ENCODE data around the gene BRI3. TPM values are rescaled to one million over a fixed set of nuclear protein-coding genes. Genes with fewer than 3 reads are reported as not detected.

BRI3 gene
- total RNA-seq, 2 experiments from 2014 or later: 68.0 to 76.5 TPM

DNA sequence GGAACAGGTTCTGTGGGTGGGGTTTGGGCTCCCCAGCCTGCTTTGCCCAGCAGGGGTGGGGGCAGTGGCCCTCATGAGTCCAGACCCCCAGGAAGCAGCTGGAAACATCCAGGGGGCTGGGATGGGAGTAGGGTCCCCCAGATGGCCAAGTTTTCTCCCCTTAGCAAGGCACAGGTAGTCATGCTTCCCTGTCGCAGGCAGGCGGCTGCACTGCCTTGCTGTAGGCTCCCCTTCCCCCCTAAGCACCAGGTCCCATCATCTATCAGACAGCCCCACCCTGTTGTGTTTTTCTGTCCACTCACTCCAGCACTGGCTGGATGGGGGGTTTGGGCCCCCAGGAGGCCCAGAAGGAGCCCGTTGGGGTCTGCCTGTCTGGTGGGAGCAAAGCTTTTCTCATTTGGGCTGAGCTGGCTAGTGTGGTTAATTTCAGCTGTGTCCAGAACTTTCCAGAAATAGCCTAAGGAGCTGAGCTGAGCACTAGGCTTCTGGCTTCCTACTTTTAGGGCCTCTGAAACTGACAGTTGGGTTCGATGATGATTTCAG, 7.9 kb downstream of the BRI3 start:
- ChIA-PET POLR2A (interaction anchor here (0.6 kb wide), 1 partner anchor 18 kb away, joined by 3 read pairs; no protein-coding TSS in a partner anchor), CTCF (no interaction called here)
- H3K4me3 Mint-ChIP-seq: no peak overlapping the region
- no peak for DNase-seq
- Histone ChIP-seq H3K27me3 (ENCODE audit: control insufficient read depth in 1 of 2, insufficient read depth in 2 of 2, low read length in 2 of 2) (no peaks in the 10 kb centered on the region), H3K4me3 (ENCODE audit: low read length) (no peak overlapping the region), H3K36me3 (ENCODE audit: insufficient read depth, low read length) (peaks cover 21% of the 10 kb centered on the region), H3K4me1 (ENCODE audit: insufficient read depth, low read length) (peaks cover 31% of the 10 kb centered on the region), H3K27ac (ENCODE audit: low read depth in 1 of 2, low read length in 2 of 2) (no peak overlapping the region), H3K9me3 (ENCODE audit: control insufficient read depth in 1 of 2, insufficient read depth in 1 of 2, low read length in 2 of 2) (no peaks in the 10 kb centered on the region)
- intact Hi-C loops (cut with DNase I, micrococcal nuclease): loop anchor here in 1 of 2 experiments (10.0 kb wide), 3 partner anchors 425 to 1175 kb away; partner anchors contain the start of genes SDHAF3 and SMURF1
- H3K9me3 Mint-ChIP-seq: no peaks in the 10 kb centered on the region
- no peak for ATAC-seq (ENCODE audit: poor library complexity)
- H3K4me1 Mint-ChIP-seq (ENCODE audit: low read depth): peaks cover 15% of the 10 kb centered on the region
- peaks cover 14% of the 10 kb centered on the region for H3K36me3 Mint-ChIP-seq (ENCODE audit: low read depth)
- TF ChIP-seq, protein P1, sequence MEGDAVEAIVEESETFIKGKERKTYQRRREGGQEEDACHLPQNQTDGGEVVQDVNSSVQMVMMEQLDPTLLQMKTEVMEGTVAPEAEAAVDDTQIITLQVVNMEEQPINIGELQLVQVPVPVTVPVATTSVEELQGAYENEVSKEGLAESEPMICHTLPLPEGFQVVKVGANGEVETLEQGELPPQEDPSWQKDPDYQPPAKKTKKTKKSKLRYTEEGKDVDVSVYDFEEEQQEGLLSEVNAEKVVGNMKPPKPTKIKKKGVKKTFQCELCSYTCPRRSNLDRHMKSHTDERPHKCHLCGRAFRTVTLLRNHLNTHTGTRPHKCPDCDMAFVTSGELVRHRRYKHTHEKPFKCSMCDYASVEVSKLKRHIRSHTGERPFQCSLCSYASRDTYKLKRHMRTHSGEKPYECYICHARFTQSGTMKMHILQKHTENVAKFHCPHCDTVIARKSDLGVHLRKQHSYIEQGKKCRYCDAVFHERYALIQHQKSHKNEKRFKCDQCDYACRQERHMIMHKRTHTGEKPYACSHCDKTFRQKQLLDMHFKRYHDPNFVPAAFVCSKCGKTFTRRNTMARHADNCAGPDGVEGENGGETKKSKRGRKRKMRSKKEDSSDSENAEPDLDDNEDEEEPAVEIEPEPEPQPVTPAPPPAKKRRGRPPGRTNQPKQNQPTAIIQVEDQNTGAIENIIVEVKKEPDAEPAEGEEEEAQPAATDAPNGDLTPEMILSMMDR (IDR thresholded peaks at IDR 0.05): no peak
- no peaks in the 10 kb centered on the region for H3K27me3 Mint-ChIP-seq
- H3K27ac Mint-ChIP-seq: no peak overlapping the region

DNA sequence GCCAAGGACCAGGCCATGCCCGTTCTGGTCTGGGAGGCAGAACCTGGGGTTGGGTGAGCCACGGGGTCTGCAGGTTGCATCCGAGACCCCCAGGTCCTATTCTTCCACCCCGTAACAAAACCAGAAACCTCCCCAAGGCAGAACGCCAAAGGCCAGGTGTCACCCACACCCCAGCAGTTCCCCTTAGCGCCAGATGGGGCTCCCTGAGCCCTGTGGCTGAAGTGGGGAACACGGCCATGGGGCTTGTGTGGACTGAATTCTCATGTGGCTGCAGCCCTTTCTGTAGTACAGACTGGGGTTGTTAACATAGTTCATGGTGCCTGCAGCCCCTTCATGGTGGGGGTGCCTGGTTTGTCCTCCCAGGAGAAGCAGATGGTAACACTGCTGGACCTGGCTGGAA, 10.2 kb downstream of the BRI3 start:
- intact Hi-C loops (cut with DNase I, micrococcal nuclease): loop anchor here in 1 of 2 experiments (10.0 kb wide), 1 partner anchor 453 kb away; no protein-coding TSS in a partner anchor
- POLR2A ChIA-PET: no interaction called here

DNA sequence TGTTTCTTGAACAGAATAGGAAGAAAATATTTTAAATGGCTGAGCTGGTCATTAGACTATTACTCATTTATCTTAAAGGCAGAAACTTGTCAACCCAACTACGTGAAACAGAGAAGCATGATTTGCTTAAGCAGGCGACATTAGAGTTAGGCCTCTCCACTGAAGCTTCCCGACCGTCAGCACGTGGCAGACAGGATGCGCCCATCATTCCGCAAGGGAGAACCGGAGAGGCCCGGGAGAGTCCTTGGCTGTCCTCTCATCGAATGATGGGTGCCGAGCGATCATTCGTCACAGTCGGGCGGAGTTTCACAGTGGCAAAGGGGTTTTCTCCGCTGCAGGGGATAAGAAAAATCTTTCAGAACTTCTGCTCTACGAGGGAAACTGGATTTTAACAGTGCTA, 11.8 kb downstream of the BRI3 start:
- H3K36me3 ChIP-seq (ENCODE audit: insufficient read depth, low read length): peaks cover 21% of the 10 kb centered on the region
- Mint-ChIP-seq H3K4me1 (ENCODE audit: low read depth) (no peaks in the 10 kb centered on the region), H3K36me3 (ENCODE audit: low read depth) (peaks cover 14% of the 10 kb centered on the region), H3K9me3 (no peaks in the 10 kb centered on the region), H3K4me3 (no peak overlapping the region), H3K27me3 (no peaks in the 10 kb centered on the region), H3K27ac (no peak overlapping the region)
- ChIA-PET CTCF (no interaction called here), POLR2A (no interaction called here)
- DNase-seq: no peak
- H3K9me3 ChIP-seq (ENCODE audit: control insufficient read depth in 1 of 2, insufficient read depth in 1 of 2, low read length in 2 of 2): no peaks in the 10 kb centered on the region
- H3K4me3 ChIP-seq (ENCODE audit: low read length): no peak overlapping the region
- H3K27me3 ChIP-seq (ENCODE audit: control insufficient read depth in 1 of 2, insufficient read depth in 2 of 2, low read length in 2 of 2): no peaks in the 10 kb centered on the region
- no peak for ATAC-seq (ENCODE audit: poor library complexity)
- intact Hi-C loops (cut with DNase I, micrococcal nuclease): loop anchor here in 1 of 2 experiments (10.0 kb wide), 1 partner anchor 452 kb away; no protein-coding TSS in a partner anchor
- H3K4me1 ChIP-seq (ENCODE audit: insufficient read depth, low read length): no peaks in the 10 kb centered on the region
- no peak overlapping the region for H3K27ac ChIP-seq (ENCODE audit: low read depth in 1 of 2, low read length in 2 of 2)
- TF ChIP-seq, protein P1 (IDR thresholded peaks at IDR 0.05): no peak

More for the DNA sequence above, 10.2 kb downstream of the BRI3 start:
- CTCF ChIA-PET: no interaction called here
- no peaks in the 10 kb centered on the region for H3K27me3 Mint-ChIP-seq
- H3K4me1 Mint-ChIP-seq (ENCODE audit: low read depth): no peaks in the 10 kb centered on the region
- H3K36me3 Mint-ChIP-seq (ENCODE audit: low read depth): peaks cover 14% of the 10 kb centered on the region
- Histone ChIP-seq H3K27ac (ENCODE audit: low read depth in 1 of 2, low read length in 2 of 2) (no peak overlapping the region), H3K4me1 (ENCODE audit: insufficient read depth, low read length) (peaks cover 9% of the 10 kb centered on the region), H3K36me3 (ENCODE audit: insufficient read depth, low read length) (peaks cover 21% of the 10 kb centered on the region), H3K9me3 (ENCODE audit: control insufficient read depth in 1 of 2, insufficient read depth in 1 of 2, low read length in 2 of 2) (no peaks in the 10 kb centered on the region), H3K4me3 (ENCODE audit: low read length) (no peak overlapping the region), H3K27me3 (ENCODE audit: control insufficient read depth in 1 of 2, insufficient read depth in 2 of 2, low read length in 2 of 2) (no peaks in the 10 kb centered on the region)
- no peak overlapping the region for H3K4me3 Mint-ChIP-seq
- no peaks in the 10 kb centered on the region for H3K9me3 Mint-ChIP-seq
- TF ChIP-seq, protein P1 (IDR thresholded peaks at IDR 0.05): no peak
- H3K27ac Mint-ChIP-seq: no peak overlapping the region
- ATAC-seq (ENCODE audit: poor library complexity): no peak
- DNase-seq: no peak
